ENCODE measurements around the gene PARD3B. TPM values are rescaled to one million over a fixed set of nuclear protein-coding genes. Genes with fewer than 3 reads are reported as not detected.

Gene PARD3B
- total and polyA plus RNA-seq, 2 of the 13 experiments (the other 11 are each of a cell fraction or from before 2014, with no cell fraction given), result 0.71 to 2.3 TPM

DNA sequence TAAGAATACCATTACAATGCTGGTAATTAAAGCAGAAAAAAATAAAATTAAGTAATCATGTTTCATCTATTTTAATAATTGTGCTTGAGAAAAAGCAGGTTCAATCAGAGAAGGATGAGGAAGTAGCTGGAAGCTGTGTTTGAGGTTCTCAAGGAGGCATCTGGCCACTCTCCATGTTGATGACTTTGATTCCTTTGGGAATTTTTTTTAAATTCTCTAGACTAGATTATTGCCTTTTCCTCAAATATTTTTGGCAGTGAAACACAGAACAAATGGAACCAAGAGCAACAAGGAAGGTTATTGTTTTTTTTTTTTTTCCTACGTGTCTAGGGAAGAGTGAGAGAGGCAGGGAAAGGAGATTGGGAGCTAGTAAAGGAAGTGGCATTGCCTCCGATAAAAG lies 1037.1 kb downstream of the PARD3B start:
- Histone ChIP-seq H3K4me1 (ENCODE audit: insufficient read depth, low read length) (no peaks in the 10 kb centered on the region), H3K4me3 (replicated peaks in 1 of 3; ENCODE audit: insufficient read depth in 1 of 3, low read depth in 2 of 3, low read length in 3 of 3) (no peak overlapping the region), H3K9me3 (ENCODE audit: low read length) (no peaks in the 10 kb centered on the region), H3K79me2 (ENCODE audit: insufficient read depth, low read length) (no peaks in the 10 kb centered on the region), H3K4me2 (ENCODE audit: low read depth, low read length) (no peak overlapping the region), H3K27ac (ENCODE audit: extremely low read length, insufficient read depth, low read length) (no peak overlapping the region), H3K9ac (ENCODE audit: insufficient read depth, low read depth, low read length) (no peak overlapping the region), H4K20me1 (ENCODE audit: insufficient read depth, low read length) (no peaks in the 10 kb centered on the region), H2AFZ (ENCODE audit: low read length) (no peak overlapping the region), H3K27me3 (ENCODE audit: control insufficient read depth in 1 of 2, insufficient read depth in 2 of 2, low read length in 2 of 2) (no peaks in the 10 kb centered on the region), H3K36me3 (replicated peaks in 1 of 2; ENCODE audit: control insufficient read depth in 1 of 2, insufficient read depth in 2 of 2, low read length in 2 of 2) (no peaks in the 10 kb centered on the region)
- ChIA-PET CTCF (ENCODE audit: low intra/inter-chr PET ratio, low total read pairs) (no interaction called here), POLR2A (no interaction called here)
- no TSS peak for BruUV-seq (replicated peaks)
- no peak for TF ChIP-seq TSC22D2 (CRISPR knock-in tag; IDR thresholded peaks at IDR 0.05; ENCODE audit: borderline replicate concordance)
- no peak for TF ChIP-seq HIVEP1 (CRISPR knock-in tag; IDR thresholded peaks at IDR 0.05)
- no peak for TF ChIP-seq ZNF761 (CRISPR knock-in tag; conservative IDR thresholded peaks at IDR 0.05)
- TF ChIP-seq ZFP41 (CRISPR knock-in tag; IDR thresholded peaks at IDR 0.05; ENCODE audit: borderline replicate concordance), result no peak
- no peak for TF ChIP-seq PRDM4 (CRISPR knock-in tag; IDR thresholded peaks at IDR 0.05; ENCODE audit: borderline replicate concordance)
- TF ChIP-seq MLXIP (CRISPR knock-in tag; IDR thresholded peaks at IDR 0.05; ENCODE audit: borderline replicate concordance), result no peak
- TF ChIP-seq THAP7 (CRISPR knock-in tag; IDR thresholded peaks at IDR 0.05), result no peak
- no peak for TF ChIP-seq SALL1 (CRISPR knock-in tag; IDR thresholded peaks at IDR 0.05)
- TF ChIP-seq DNMT3B (CRISPR knock-in tag; conservative IDR thresholded peaks at IDR 0.05), result no peak
- TF ChIP-seq ZNF780A (CRISPR knock-in tag; IDR thresholded peaks at IDR 0.05), result no peak
- no peak for TF ChIP-seq ZNF770 (CRISPR knock-in tag; IDR thresholded peaks at IDR 0.05)
- no peak for TF ChIP-seq CCDC6 (CRISPR knock-in tag; IDR thresholded peaks at IDR 0.05)
- no peak for TF ChIP-seq KMT2B (CRISPR knock-in tag; IDR thresholded peaks at IDR 0.05)
- intact Hi-C loops (cut with micrococcal nuclease; ENCODE audit: unreplicated experiment), result no loop called here
- WGBS (ENCODE audit: low lambda C conversion rate), result 65% methylated on average over 2 of the region's 2 CpGs
- FAIRE-seq (no peak), DNase-seq (ENCODE audit: low spot score) (no peak), ATAC-seq (no peak)
- in situ Hi-C loops (cut with HindIII; ENCODE audit: extremely low pct_ligation_motif_present, low pct_unique_long_range_greater_than_20kb), result no loop called here

All from HepG2 (cell line).